Activated CD4-positive, alpha-beta memory T cell treated with anti-CD3 and anti-CD28 coated beads for 36 hours (primary cell): ENCODE measurements around the gene SLC6A18. TPM values are rescaled to one million over a fixed set of nuclear protein-coding genes. Genes with fewer than 3 reads are reported as not detected.

ENCODE experiments used
- CTCF ChIA-PET: fragments of 350-600 bp; sonication (Branson Sonifier 250); formaldehyde crosslinking; loops from one replicate; lab custom pipeline; 2021; ENCODE audit warnings: antibody characterized with exemption, inconsistent platforms; lab: Charles Lee
- POLR2A ChIA-PET: fragments of 350-600 bp; sonication (Branson Sonifier 250); formaldehyde crosslinking; loops from one replicate; lab custom pipeline; 2021; ENCODE audit warnings: antibody characterized with exemption; lab: Charles Lee
- DNase-seq: peaks from one replicate; pipeline ENCODE4 v3.0.0-alpha.2; 2020
- H3K27ac Mint-ChIP-seq: one replicate; pipeline ENCODE4 v1.8.0; 2021; ENCODE audit warnings: mixed read lengths
- H3K27me3 Mint-ChIP-seq: one replicate; pipeline ENCODE4 v1.8.0; 2021; ENCODE audit warnings: mixed read lengths
- H3K36me3 Mint-ChIP-seq: one replicate; pipeline ENCODE4 v1.8.0; 2021; ENCODE audit warnings: mixed read lengths
- H3K4me1 Mint-ChIP-seq: one replicate; pipeline ENCODE4 v1.8.0; 2021; ENCODE audit warnings: low read depth, mixed read lengths
- H3K4me3 Mint-ChIP-seq: one replicate; pipeline ENCODE4 v1.8.0; 2021; ENCODE audit warnings: mild to moderate bottlenecking, mixed read lengths
- H3K9me3 Mint-ChIP-seq: one replicate; pipeline ENCODE4 v1.8.0; 2021; ENCODE audit warnings: mixed read lengths
- intact Hi-C: fragments of 100-400 bp; cut with micrococcal nuclease; formaldehyde crosslinking; loops from one replicate; pipeline ENCODE4 v1.15.1; 2023
- total RNA-seq, 2 experiments: library from RNA; stranded (reverse); gene quantifications; one replicate each; pipeline ENCODE4 v1.2.3, GENCODE V29; 2021

The SLC6A18 gene
- total RNA-seq, 2 experiments from 2014 or later = not detected

DNA sequence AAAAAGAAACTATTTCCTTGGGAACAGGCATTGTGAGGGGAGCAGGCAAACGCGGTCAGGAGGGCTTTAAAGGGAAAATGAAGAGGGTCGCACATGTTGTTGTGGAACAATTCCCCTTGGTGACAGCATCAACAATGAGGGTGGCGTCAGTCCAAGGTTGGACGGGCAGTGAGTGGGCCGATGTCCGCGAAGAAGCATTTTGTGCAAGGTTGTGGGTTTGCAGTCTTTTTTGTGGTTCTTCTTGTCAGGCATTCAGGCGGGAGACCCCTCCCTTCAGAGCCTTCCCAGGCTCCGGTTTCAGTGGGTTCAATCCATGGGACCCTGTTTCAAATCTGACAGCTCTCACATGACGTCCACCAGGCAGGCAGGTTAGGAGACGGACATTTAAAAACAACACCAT, 34.9 kb upstream of the SLC6A18 start:
- intact Hi-C loops = no loop called here
- Mint-ChIP-seq H3K27me3 (peaks cover 21% of the 10 kb centered on the region), H3K4me1 (no peaks in the 10 kb centered on the region), H3K4me3 (no peak overlapping the region), H3K27ac (no peak overlapping the region), H3K9me3 (no peaks in the 10 kb centered on the region), H3K36me3 (no peaks in the 10 kb centered on the region)
- ChIA-PET CTCF (no interaction called here), POLR2A (no interaction called here)
- no peak for DNase-seq

GRCh38 chr5:1190837-1191239, 34.3 kb upstream of the SLC6A18 start:
- Mint-ChIP-seq H3K9me3 (no peaks in the 10 kb centered on the region), H3K27ac (no peak overlapping the region), H3K36me3 (no peaks in the 10 kb centered on the region), H3K4me3 (no peak overlapping the region), H3K4me1 (no peaks in the 10 kb centered on the region), H3K27me3 (peaks cover 21% of the 10 kb centered on the region)
- ChIA-PET POLR2A (no interaction called here), CTCF (no interaction called here)
- intact Hi-C loops = no loop called here
- DNase-seq = no peak

- intact Hi-C loops = no loop called here
- H3K36me3 Mint-ChIP-seq = no peaks in the 10 kb centered on the region
- H3K4me3 Mint-ChIP-seq = no peak overlapping the region
Measured at GRCh38 chr5:1192971-1193590, 32.1 kb upstream of the SLC6A18 start.

GRCh38 chr5:1193591-1193985, 31.6 kb upstream of the SLC6A18 start:
- no peaks in the 10 kb centered on the region for H3K36me3 Mint-ChIP-seq
- CTCF ChIA-PET = no interaction called here
- intact Hi-C loops = no loop called here

More at GRCh38 chr5:1192971-1193590, 32.1 kb upstream of the SLC6A18 start:
- no peaks in the 10 kb centered on the region for H3K4me1 Mint-ChIP-seq
- CTCF ChIA-PET = no interaction called here
- POLR2A ChIA-PET = no interaction called here
- H3K9me3 Mint-ChIP-seq = no peaks in the 10 kb centered on the region
- H3K27me3 Mint-ChIP-seq = peaks cover 24% of the 10 kb centered on the region
- DNase-seq = no peak
- no peak overlapping the region for H3K27ac Mint-ChIP-seq

DNA sequence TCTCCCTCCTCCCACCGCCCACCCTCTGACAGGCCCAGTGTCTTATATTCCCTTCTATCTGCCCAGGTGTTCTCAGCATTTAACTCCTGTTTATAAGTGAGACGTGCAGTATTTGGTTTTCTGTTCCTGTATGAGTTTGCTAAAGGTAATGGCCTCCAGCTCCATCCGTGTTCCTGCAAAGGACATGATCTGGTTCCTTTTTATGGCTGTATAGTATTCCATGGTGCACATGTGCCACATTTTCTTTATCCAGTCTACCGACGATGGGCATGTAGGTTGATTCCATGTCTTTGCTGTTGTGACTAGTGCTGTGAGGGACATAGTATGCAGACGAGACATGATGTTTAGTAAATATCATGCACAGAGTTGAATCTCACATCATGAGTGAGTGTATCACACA, 30.8 kb upstream of the SLC6A18 start:
- Mint-ChIP-seq H3K9me3 (no peaks in the 10 kb centered on the region), H3K4me3 (no peak overlapping the region), H3K36me3 (no peaks in the 10 kb centered on the region), H3K27me3 (peaks cover 15% of the 10 kb centered on the region), H3K27ac (no peak overlapping the region), H3K4me1 (no peaks in the 10 kb centered on the region)
- CTCF ChIA-PET = no interaction called here
- no peak for DNase-seq
- intact Hi-C loops = no loop called here
- POLR2A ChIA-PET = no interaction called here

More at GRCh38 chr5:1193591-1193985, 31.6 kb upstream of the SLC6A18 start:
- no peak overlapping the region for H3K27ac Mint-ChIP-seq
- no peaks in the 10 kb centered on the region for H3K4me1 Mint-ChIP-seq
- H3K27me3 Mint-ChIP-seq = peaks cover 21% of the 10 kb centered on the region
- no peak overlapping the region for H3K4me3 Mint-ChIP-seq
- POLR2A ChIA-PET = no interaction called here
- H3K9me3 Mint-ChIP-seq = no peaks in the 10 kb centered on the region
- DNase-seq = no peak

DNA sequence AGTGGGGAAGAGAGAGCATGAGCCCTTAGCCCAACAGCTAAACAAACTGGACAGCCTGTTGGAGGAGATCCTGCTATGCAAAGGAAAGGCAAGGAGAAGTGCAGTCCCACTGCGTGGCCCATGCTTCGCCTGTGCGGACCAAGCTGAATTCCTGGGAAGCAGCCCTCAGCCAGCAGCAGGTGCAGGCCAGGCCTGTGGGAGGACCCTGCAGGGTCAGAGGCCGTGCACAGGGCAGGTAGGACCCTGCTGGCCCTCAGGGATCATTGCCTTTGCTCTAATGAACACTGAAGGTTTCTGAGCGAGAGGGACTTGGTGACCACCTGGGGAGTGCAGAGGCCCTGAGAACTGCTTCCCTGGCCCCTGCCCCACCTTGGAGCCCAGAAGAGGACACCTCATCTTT, 29.7 kb upstream of the SLC6A18 start:
- intact Hi-C loops = no loop called here
- Mint-ChIP-seq H3K9me3 (no peaks in the 10 kb centered on the region), H3K36me3 (no peaks in the 10 kb centered on the region), H3K4me1 (no peaks in the 10 kb centered on the region), H3K4me3 (no peak overlapping the region), H3K27me3 (peaks cover 9% of the 10 kb centered on the region), H3K27ac (no peak overlapping the region)
- DNase-seq = no peak
- ChIA-PET CTCF (no interaction called here), POLR2A (no interaction called here)

DNA sequence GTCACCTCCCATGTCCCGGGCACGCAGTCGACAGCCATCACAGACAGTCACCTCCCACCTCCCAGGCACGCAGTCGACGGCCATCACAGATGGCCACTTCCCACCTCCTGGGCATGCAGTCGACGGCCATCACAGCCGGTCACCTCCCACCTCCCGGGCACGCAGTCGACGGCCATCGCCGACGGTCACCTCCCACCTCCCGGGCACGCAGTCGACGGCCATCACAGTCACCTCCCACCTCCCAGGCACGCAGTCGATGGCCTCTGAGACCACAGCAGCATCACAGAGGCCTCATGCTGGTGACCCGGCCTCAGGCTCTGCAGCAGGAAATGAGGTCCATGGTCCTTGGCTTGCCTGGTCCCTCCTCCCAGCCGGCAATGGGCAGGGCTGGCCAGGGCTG, 29.3 kb upstream of the SLC6A18 start:
- Mint-ChIP-seq H3K27ac (no peak overlapping the region), H3K9me3 (no peaks in the 10 kb centered on the region), H3K4me3 (no peak overlapping the region), H3K27me3 (peaks cover 4% of the 10 kb centered on the region), H3K36me3 (no peaks in the 10 kb centered on the region), H3K4me1 (no peaks in the 10 kb centered on the region)
- ChIA-PET CTCF (no interaction called here), POLR2A (no interaction called here)
- intact Hi-C loops = no loop called here
- DNase-seq = no peak

- Mint-ChIP-seq H3K27ac (no peak overlapping the region), H3K4me1 (no peaks in the 10 kb centered on the region), H3K9me3 (no peaks in the 10 kb centered on the region), H3K4me3 (no peak overlapping the region), H3K36me3 (no peaks in the 10 kb centered on the region), H3K27me3 (peaks cover 2% of the 10 kb centered on the region)
- intact Hi-C loops = no loop called here
- POLR2A ChIA-PET = no interaction called here
- CTCF ChIA-PET = no interaction called here
- no peak for DNase-seq
Measured at GRCh38 chr5:1196562-1196961, 28.6 kb upstream of the SLC6A18 start.

DNA sequence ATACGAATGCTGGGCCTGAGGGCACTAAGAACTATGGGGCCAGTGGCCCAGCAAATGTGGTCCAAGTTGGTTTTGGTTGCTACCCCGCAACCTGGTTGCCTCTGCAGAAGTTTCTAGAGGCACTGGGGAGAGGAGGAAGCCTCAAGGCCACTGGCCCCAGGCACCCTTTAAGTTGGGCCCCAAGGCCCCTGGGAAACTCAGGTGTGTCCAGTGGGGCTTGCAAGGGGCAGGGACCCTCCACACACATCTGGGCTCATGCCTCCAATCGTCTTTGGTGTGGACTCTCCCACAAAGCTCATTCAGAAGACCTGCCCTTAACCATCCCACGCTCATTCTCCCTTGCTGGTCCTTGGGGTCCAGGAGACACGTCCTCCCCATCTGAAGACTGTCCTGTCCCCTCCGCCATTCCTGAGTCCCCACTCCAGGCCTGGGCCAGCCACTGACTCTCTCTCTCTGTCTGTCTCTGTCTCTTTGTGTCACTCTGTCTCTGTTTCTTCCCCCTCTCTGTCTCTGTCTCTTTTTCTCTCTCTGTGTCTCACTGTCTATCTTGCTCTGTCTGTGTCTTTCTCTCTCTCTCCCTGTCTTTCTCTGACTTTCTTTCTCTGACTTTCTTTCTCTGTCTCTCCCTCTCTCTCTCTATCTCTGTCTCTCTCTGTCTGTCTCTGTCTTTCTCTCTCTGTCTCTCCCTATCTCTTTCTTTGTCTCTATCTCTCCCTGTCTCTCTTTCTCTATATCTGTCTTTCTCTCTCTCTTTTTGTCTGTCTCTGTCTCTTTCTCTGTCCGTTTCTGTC, 27.1 kb upstream of the SLC6A18 start:
- Mint-ChIP-seq H3K4me3 (no peak overlapping the region), H3K4me1 (no peaks in the 10 kb centered on the region), H3K36me3 (no peaks in the 10 kb centered on the region), H3K27ac (no peak overlapping the region), H3K9me3 (no peaks in the 10 kb centered on the region), H3K27me3 (peaks cover 2% of the 10 kb centered on the region)
- POLR2A ChIA-PET = no interaction called here
- no peak for DNase-seq
- CTCF ChIA-PET = no interaction called here
- intact Hi-C loops = no loop called here

GRCh38 chr5:1199340-1199648, 25.9 kb upstream of the SLC6A18 start:
- Mint-ChIP-seq H3K4me1 (no peaks in the 10 kb centered on the region), H3K27me3 (peaks cover 2% of the 10 kb centered on the region), H3K4me3 (no peak overlapping the region), H3K27ac (no peak overlapping the region), H3K9me3 (no peaks in the 10 kb centered on the region), H3K36me3 (no peaks in the 10 kb centered on the region)
- no peak for DNase-seq
- CTCF ChIA-PET = no interaction called here
- intact Hi-C loops = no loop called here
- POLR2A ChIA-PET = no interaction called here

DNA sequence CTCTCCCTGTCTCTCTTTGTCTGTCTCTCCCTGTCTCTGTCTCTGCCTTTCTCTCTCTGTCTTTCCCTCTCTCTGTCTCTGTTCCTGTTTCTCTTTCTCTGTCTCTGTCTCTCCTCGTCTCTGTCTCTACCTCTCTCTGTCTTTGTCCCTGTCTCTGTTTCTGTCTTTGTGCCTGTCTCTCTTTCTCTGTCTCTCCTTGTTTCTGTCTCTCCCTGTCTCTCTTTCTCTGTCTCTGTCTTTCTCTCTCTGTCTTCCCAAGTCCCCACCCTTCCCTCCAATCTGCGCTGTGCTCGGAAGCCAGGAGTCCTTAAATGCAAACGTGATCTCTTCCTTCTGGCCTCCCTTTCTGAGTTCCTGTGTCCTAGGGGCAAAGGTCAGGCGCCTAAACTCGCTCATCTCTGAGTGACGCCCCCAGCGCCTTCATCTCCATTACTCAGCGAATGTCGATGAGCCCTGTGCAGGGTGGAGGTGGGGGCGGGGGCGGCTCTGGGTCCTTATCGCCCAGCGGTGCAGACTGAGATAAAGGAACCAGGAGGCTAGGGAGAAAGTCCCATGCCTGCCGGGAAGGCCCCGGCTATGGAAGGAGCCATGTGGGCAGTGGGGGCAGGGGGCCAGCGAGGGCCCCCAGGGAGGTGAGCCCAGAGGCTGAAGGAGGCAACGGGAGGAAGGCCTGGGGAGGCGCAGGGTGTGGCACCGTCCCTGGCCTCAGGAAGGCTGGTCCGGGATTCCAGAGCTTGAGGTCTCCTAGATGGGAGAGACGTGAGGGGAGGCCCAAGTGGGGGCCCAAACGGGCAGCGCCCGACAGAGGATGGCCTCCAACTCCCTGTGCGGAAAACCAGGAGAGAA, 25.3 kb upstream of the SLC6A18 start:
- Mint-ChIP-seq H3K4me1 (no peaks in the 10 kb centered on the region), H3K27ac (no peak overlapping the region), H3K27me3 (peaks cover 2% of the 10 kb centered on the region), H3K36me3 (no peaks in the 10 kb centered on the region), H3K4me3 (no peak overlapping the region), H3K9me3 (no peaks in the 10 kb centered on the region)
- CTCF ChIA-PET = no interaction called here
- DNase-seq = no peak
- POLR2A ChIA-PET = no interaction called here
- intact Hi-C loops = no loop called here

DNA sequence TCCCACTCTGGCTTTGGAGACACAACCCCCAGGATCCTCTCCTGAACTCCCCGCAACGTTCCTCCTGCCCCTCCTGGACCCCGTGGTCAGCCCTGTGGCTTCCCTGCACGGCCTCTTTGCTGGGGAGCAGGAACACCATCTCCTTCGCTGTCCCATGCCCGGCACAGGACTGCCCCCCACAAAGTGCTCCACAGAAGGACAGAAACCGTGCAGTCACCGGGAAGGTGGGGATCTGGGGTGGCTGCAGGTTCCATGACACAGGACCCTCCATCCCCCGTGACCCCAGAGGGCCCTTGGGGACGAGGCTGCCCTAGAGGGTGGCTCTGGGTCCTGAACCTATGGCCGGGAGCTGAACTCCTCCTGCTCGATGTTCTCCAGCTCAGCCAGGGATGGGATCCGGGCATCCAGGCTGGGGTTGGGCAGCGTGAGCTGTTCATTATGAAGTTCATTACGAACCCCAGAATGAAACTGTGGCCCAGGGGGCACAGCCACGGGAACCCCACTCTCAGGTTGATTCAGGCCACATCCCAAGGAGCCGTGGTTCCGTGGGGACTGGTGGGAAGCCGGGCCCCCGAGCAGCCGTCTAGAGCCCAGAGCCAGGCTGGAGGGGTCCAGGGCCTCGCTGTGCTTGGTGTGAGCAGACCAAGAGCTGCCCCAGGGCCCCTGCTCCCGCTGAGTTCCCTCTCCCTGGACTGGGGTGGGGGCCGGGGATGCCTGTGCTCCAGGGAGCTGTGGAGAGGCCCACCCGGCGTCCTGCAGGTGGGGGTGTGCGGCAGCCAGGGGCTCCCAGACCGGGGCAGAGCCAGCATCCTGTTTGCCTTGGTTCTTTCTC, 24.5 kb upstream of the SLC6A18 start:
- ChIA-PET POLR2A (no interaction called here), CTCF (no interaction called here)
- H3K4me3 Mint-ChIP-seq = no peak overlapping the region
- intact Hi-C loops = no loop called here
- peaks cover 2% of the 10 kb centered on the region for H3K27me3 Mint-ChIP-seq
- H3K4me1 Mint-ChIP-seq = no peaks in the 10 kb centered on the region
- H3K36me3 Mint-ChIP-seq = no peaks in the 10 kb centered on the region
- no peaks in the 10 kb centered on the region for H3K9me3 Mint-ChIP-seq
- no peak for DNase-seq
- no peak overlapping the region for H3K27ac Mint-ChIP-seq
